ENCODE results near the gene ZFAND3.
"Not testable (repeated sequence)": the region's sequence is repeated elsewhere in the genome, so short reads cannot be mapped to it uniquely, and the experiment has no call there.

ZFAND3 gene

DNA sequence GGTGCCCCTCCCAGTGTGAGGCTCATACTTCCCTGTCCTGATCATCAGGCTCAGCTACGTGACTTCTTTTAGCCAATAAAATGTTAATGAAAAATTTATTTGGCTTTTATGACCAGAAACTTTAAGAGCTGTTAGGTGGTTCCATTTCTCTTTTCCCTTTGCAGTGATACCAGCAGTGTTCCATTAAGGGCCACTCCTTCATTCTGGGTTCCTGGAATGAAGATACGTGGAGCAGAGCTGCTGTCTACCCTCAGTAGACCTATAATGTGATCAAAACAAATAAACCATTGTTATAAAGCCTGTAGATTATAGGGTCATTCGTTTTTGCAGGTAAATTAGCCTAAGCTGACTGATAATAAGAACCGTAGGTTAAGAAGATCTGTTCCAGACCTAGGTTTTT is 228.0 kb downstream of the ZFAND3 start:
- DNase-seq (ENCODE audit: low read depth, low spot score): no peak

DNA sequence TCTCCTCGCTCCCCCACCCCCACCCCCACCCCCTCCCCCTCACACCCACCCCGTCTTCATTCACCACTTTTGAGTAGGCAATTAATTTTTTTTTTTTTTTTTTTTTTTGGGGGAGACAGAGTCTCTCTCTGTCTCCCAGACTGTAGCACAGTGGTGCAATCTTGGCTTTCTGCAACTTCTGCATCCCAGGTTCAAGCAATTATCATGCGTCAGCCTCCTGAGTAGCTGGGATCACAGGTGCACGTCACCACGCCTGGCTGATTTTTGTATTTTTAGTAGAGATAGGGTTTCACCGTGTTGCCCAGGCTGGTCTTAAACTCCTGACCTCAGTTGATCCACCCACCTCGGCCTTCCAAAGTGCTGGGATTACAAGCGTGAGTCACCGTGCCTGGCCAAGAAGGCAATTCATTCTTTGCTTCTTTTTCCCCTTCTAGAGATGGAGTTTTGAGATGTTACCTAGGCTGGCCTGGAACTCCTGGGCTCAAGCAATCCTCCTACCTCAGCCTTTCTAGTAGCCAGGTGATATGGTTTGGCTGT is 230.4 kb downstream of the ZFAND3 start:
- not testable (repeated sequence) for DNase-seq (ENCODE audit: low read depth, low spot score)

- no peak for DNase-seq (ENCODE audit: low read depth, low spot score)
Measured at GRCh38 chr6:38051819-38052434, 232.4 kb downstream of the ZFAND3 start.

DNA sequence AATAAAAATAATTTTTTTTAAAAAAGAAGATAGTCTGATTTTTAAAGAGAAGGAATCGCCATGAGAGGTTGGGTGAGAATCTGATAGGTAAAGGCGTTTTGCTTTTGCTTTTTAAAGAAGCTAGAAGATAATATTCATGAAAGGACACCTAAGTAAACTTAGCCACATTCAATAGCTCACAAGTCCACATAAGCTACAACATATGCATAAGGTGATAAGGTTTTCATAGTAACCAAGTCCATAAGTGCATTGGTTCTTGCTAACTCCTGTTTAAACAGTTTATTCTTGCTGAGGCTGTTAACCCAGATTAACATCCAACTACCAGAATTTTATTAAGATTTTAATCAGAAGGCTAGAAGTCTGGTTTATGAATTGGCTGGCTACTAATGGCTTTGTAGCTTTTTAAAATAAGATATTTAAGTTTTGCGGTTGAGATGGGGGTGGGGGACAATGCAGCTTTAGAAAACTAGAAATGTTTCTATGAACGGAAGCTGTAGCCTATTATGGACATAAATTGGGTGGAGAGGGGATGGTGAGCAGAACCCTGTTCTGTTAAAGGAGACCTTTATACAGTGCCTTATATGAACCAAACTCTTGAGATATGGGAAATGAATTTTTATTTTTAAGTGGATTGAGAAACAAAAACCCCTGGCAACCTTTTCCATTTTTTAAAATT is 235.1 kb downstream of the ZFAND3 start:
- DNase-seq (ENCODE audit: low read depth, low spot score): no peak

- DNase-seq (ENCODE audit: low read depth, low spot score): no peak
Measured at GRCh38 chr6:38055203-38055589, 235.7 kb downstream of the ZFAND3 start.

- DNase-seq (ENCODE audit: low read depth, low spot score): no peak
Measured at GRCh38 chr6:38056361-38056760, 236.8 kb downstream of the ZFAND3 start.

- no peak for DNase-seq (ENCODE audit: low read depth, low spot score)
Measured at GRCh38 chr6:38057994-38058393, 238.5 kb downstream of the ZFAND3 start.

DNA sequence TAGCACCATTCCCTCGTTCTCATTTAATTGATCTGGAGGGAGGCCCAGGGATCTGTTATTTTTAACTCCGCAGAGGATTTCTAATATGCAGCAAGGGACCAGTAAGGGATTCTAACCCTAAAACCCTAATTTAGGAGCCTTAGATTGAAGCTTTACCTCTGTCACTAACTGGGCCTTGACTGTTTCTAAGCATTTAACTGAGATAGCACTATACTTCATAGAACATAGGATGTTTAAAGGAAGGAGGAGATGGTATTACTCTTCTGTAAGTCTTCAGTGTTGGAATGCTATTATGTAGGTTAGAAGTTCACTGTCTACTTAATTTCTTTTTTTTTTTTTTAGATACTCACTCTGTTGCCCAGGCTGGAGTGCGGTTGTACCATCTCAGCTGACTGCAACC is 242.5 kb downstream of the ZFAND3 start:
- no peak for DNase-seq (ENCODE audit: low read depth, low spot score)

DNA sequence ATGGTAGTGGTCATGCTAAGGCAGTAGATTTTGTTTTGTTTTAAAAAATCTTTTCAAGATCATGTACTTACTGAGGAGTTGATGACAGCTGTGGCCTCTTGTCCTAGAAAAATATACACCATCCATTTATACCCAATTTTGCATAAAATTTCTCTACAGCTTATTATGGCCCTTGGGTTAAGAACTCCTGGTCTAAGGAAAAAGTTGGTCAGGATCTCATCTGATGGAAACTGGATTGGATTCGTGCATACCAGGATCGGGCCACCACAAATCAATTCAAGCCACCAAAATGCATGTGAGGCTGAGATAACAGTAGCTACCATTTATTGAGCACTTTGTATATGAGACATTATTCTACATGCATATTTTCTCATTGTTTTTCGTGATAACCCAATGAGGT is 244.4 kb downstream of the ZFAND3 start:
- DNase-seq (ENCODE audit: low read depth, low spot score): no peak

- DNase-seq (ENCODE audit: low read depth, low spot score): no peak
Measured at GRCh38 chr6:38064431-38064830, 244.9 kb downstream of the ZFAND3 start.

DNA sequence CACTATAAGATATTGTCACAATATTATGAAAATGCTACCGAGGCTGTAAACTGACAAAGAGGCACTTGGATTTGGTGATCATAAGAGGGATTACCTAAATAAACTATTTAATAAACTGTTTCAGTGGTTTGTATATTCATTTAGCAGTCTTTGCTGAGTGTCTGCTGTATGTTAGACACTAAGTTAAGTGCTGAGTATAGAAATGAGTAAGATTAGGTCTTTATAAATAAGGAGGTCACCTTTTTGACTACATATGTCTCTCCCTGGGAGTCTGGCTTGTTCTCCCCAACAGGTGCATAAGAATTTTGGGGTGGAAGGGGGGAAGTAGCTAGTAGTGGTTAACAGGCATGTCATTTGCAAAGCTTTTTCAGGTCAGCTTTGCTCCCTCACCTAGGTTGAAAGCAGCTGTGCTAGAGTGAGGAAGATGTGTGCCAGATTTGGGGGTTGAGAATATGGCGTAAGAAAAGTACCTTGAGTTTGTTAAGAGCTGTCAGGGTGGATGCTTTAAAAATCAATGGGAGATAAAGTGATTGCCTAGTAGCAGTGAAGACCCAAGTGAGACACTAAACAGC is 246.3 kb downstream of the ZFAND3 start:
- no peak for DNase-seq (ENCODE audit: low read depth, low spot score)

DNA sequence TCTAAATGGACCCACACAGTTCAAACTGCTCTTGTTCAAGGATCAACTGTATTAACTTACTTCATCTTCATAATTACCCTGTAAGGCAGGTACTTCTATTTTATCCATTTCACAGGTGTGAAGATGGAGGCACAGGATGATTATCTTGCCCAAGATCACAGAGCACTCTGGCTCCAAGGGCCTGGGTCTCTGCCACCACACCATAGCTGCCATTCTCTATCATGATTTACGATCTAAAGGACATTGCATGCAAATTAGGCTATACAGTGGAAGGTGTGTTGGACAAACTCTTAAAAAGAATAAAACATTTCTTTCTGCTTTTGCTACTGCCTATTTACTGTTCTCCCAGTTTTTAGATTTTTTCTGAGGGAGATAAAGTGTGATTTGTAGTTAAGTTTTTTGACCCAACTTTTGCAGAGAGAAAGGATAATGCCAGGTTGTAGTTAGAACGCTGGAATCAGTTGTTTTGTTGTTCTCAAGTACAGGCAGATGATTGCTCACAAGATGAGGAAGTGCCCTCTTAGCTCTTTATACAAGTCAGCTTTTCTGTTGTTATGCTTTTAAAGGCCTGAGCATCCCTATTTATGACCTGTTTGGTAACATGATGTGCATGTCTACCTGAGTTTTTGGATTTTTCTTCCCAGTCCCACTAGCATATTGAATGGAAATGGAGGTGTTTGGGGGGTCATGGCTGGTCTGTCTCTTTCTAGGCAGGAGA is 247.9 kb downstream of the ZFAND3 start:
- DNase-seq (ENCODE audit: low read depth, low spot score): no peak

- DNase-seq (ENCODE audit: low read depth, low spot score): no peak
Measured at GRCh38 chr6:38068854-38069590, 249.5 kb downstream of the ZFAND3 start.

DNA sequence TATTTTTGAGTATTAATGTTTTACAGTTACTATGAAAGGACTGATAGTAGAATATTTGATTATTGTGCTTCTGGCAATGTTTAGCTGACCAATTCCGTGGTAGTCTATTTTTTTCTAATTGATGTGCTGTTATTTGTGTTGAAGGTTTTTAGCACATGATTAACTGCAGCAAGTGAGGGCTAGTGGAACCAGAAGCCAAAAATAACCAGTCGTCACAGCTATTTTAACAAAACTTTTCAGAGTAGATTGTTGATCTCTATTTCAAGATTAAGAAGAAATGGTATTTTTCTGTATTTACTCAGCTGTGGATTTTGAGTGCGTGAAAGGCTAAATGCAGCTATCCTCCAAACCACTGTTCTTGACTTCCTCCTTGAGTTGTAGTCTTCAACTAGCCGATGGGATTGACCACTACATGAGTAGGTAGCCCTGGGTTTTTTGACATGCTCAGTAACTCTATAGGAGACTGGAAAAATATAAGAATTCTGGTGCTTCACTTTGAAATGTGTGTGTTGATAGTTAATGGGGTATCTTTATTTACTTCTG is 258.0 kb downstream of the ZFAND3 start:
- DNase-seq (ENCODE audit: low read depth, low spot score): no peak

DNA sequence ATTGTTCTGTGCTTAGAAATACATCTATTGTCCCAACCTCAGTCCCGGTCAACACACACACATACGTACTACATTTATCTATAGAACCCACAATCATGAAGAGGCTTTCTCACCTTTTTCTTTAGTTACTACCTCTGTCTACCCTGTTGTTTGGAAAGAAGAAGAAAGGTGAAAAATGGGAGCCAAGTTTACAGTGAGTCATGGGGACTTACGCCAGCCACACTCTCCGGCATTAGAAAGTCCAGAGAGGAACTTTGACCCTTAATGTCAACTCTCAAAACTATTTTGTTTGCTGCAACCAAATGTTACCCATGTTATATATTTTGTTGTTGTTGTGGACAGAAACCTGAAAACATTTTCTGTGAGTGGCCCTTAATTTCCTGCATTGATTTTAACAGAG is 259.1 kb downstream of the ZFAND3 start:
- DNase-seq (ENCODE audit: low read depth, low spot score): no peak

GRCh38 chr6:38079107-38079506 is 259.6 kb downstream of the ZFAND3 start:
- DNase-seq (ENCODE audit: low read depth, low spot score): no peak

DNA sequence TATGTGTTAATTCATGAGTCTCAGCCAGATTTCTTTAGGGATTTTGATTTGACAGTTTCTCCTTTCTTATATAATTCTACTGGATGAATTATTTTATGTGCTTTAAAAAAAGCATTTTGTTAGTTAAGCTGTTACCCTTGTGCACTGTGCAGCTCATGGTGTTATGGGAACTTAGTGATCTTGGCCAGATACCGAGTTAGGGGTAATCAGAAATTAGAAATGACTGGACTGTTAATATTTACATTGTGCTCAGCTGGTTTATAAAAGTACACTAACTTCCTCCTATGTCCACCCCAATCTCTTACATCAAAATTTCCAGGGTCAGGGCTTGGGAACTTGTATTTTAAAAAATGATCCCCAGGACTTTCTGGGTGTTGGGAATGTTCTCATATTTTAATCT is 260.0 kb downstream of the ZFAND3 start:
- DNase-seq (ENCODE audit: low read depth, low spot score): no peak

DNA sequence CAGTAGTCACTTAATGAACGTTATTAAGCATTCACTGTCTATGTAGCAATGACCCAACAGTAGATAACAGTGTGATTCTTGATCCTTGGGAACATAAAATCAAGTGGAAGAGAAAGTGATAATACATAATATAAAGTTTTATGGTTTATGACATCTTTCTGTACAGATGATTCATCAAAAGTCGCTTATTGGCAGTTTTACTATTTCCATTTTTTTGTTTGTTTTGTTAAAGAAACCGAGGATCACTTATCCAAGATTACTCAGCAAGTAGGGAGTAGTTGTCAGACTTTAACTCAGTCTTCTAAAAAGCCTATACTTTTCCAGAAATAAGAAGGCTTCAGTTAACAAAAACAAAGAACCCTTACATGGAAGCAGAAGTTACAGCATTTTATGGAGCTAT is 260.8 kb downstream of the ZFAND3 start:
- no peak for DNase-seq (ENCODE audit: low read depth, low spot score)

DNA sequence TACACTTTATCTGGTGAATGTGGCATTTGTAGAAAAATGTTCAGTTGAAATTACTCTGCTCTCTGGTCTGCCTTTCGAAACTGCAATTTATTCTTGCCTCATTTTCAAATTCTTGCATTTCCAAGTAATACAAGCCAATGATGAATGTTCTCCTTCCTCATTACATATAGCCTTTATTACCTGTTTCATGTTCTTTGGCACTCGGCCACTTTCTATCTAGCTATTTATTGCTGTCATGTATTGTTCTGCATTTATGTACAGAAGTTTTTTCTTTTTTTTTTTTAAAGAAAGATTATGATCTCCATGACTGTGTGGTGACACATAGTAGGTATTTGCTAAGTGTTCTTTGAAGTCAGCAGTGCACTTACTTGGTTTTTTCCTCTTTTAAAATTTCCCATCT is 261.4 kb downstream of the ZFAND3 start:
- no peak for DNase-seq (ENCODE audit: low read depth, low spot score)

- no peak for DNase-seq (ENCODE audit: low read depth, low spot score)
Measured at GRCh38 chr6:38085031-38085430, 265.5 kb downstream of the ZFAND3 start.

- DNase-seq (ENCODE audit: low read depth, low spot score): no peak
Measured at GRCh38 chr6:38086346-38086745, 266.8 kb downstream of the ZFAND3 start.

Measured in iPS DF 19.7 (cell line).